GM19468 (cell line): ENCODE results near the gene MADD.

Experiments
- ATAC-seq: cut with Tn5 transposase; IDR thresholded peaks from one replicate; pipeline ENCODE4 v1.9.1; 2021; ENCODE audit warnings: mild to moderate bottlenecking, moderate library complexity, moderate number of reproducible peaks; ENCODE audit not compliant: unreplicated experiment; ENCODE audit errors: extremely low read depth

MADD gene

GRCh38 chr11:47376525-47377371, 106.8 kb downstream of the MADD start:
- ATAC-seq: no peak

- ATAC-seq: no peak
These were observed 107.7 kb downstream of the MADD start for GRCh38 chr11:47377571-47378009.

GRCh38 chr11:47378010-47378835, 108.3 kb downstream of the MADD start, which contains the start of gene SPI1:
TSS of gene SPI1 (minus strand) at chr11:47378547. CDS start at chr11:47378353, 194 bp downstream.
- ATAC-seq: peak; percentile 71

- no peak for ATAC-seq
These were observed 108.9 kb downstream of the MADD start for GRCh38 chr11:47378836-47379170.

- no peak for ATAC-seq
These were observed 109.4 kb downstream of the MADD start for GRCh38 chr11:47379317-47379716.
